ENCODE data around the gene FANCG.

The FANCG gene

GRCh38 chr9:35085078-35085477 is 5.3 kb upstream of the FANCG start:
- DNase-seq (ENCODE audit: low read depth in 2 of 2) = no peak
- no peak overlapping the region for H3K4me3 ChIP-seq (replicated peaks in 1 of 2; ENCODE audit: low read depth in 2 of 2, low read length in 2 of 2)
- TF ChIP-seq CTCF (IDR thresholded peaks at IDR 0.05; ENCODE audit: low read depth, low read length) = no peak

DNA sequence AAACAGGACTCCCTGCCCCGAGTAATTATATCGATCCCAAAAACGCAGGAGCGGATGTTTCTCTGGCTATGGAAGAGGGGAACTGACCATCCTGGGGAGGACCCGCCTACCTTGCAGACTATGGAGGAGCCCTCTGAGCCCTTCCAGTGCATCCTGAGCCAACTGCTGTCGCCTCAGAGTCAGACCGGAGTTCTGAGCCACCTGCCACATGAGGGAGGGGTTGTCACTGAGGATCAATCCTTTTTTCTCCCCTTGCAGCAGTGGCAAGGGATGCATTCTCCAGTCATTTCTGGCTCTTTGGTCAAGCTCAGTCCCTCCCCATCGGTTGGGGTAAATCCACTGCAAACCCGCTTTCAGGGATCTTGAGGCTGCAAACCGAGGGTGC is 709 bp downstream of the FANCG start:
- peak overlapping the region; percentile 71 to 74 for H3K4me3 ChIP-seq (replicated peaks in 1 of 2; ENCODE audit: low read depth in 2 of 2, low read length in 2 of 2)
- no peak for TF ChIP-seq CTCF (IDR thresholded peaks at IDR 0.05; ENCODE audit: low read depth, low read length)
- no peak for DNase-seq (ENCODE audit: low read depth in 2 of 2)

- no peak for DNase-seq (ENCODE audit: low read depth in 2 of 2)
- H3K4me3 ChIP-seq (replicated peaks in 1 of 2; ENCODE audit: low read depth in 2 of 2, low read length in 2 of 2) = no peak overlapping the region
- no peak for TF ChIP-seq CTCF (IDR thresholded peaks at IDR 0.05; ENCODE audit: low read depth, low read length)
Observed at GRCh38 chr9:35078066-35078465, 1.7 kb downstream of the FANCG start.

DNA sequence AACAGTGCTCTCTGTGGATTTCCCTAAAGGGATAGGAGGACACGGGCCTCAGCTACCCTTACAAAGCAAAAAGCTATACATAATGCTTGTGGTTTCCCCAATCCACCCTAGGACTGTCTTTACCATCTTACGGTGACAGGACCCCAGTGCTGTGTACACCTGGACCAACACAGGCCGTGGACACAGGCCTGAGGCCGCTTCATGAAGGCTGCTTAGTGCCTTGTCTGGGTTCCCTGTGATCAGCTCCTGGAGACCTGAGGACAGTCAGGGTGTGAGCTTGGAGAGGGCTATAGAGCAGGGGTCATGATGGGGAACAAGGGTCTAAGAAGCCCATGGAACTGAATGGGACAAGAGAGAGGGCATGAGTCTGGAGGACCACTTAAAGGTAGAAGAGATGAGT is 2.9 kb downstream of the FANCG start:
- no peak for TF ChIP-seq CTCF (IDR thresholded peaks at IDR 0.05; ENCODE audit: low read depth, low read length)
- H3K4me3 ChIP-seq (replicated peaks in 1 of 2; ENCODE audit: low read depth in 2 of 2, low read length in 2 of 2) = no peak overlapping the region
- no peak for DNase-seq (ENCODE audit: low read depth in 2 of 2)

DNA sequence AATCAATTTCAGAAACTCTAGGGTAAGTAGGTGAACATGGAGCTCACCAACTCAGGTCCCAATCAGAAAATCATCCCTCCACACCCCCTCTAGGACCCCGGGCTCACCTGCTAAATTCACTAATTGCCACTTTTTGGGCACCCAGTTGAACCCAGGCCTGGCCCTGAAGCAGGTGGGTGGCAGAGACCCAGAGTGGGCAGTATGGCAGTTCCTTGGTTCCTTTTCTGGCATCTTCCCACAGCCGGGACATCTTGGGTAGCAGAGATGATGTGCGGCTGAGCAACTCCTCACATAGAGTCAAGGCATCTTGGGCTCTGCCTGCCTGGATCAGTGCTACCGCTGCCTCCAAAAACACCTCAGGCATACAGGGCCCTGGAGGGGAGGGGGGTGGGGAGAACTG is 4.4 kb downstream of the FANCG start:
- no peak overlapping the region for H3K4me3 ChIP-seq (replicated peaks in 1 of 2; ENCODE audit: low read depth in 2 of 2, low read length in 2 of 2)
- no peak for TF ChIP-seq CTCF (IDR thresholded peaks at IDR 0.05; ENCODE audit: low read depth, low read length)
- DNase-seq (ENCODE audit: low read depth in 2 of 2) = no peak

- no peak for TF ChIP-seq CTCF (IDR thresholded peaks at IDR 0.05; ENCODE audit: low read depth, low read length)
- H3K4me3 ChIP-seq (replicated peaks in 1 of 2; ENCODE audit: low read depth in 2 of 2, low read length in 2 of 2) = no peak overlapping the region
- DNase-seq (ENCODE audit: low read depth in 2 of 2) = no peak
Observed at GRCh38 chr9:35074791-35075190, 5.0 kb downstream of the FANCG start.

DNA sequence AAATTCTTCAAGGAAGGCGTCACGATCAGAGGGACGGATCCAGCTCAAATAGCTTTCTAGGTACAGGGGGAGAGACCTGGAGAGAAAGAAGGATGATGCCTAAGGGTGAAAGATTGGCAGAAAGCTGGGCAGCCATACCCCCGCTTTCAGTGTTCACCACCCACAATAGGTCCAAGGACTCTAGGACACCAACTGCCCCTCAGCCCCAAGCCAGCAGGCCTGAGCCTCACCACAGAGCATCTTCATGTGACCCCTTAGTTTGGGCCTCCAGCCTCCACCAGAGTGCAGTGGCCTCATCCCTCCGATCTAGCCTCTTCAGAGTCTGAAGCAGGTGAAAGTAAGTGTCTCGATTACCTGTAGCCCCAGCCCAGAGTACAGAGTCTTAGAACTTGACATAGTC is 5.6 kb downstream of the FANCG start:
- no peak for TF ChIP-seq CTCF (IDR thresholded peaks at IDR 0.05; ENCODE audit: low read depth, low read length)
- H3K4me3 ChIP-seq (replicated peaks in 1 of 2; ENCODE audit: low read depth in 2 of 2, low read length in 2 of 2) = no peak overlapping the region
- DNase-seq (ENCODE audit: low read depth in 2 of 2) = no peak
